T-cell (primary cell): Measurements from ENCODE around the gene MYO5A. TPM values are rescaled to one million over a fixed set of nuclear protein-coding genes. Genes with fewer than 3 reads are reported as not detected.

Experiments used
- ATAC-seq, 4 experiments: fragments of 200-7000 bp in 3 of 4; fragments of 150-1000 bp in 1 of 4; cut with Tn5 transposase; replicated peaks in 1 of 4; 1 replicate in 3 of 4; 2 replicates in 1 of 4; pipeline ENCODE4 v1.10.0; 2021; ENCODE audit warnings: moderate library complexity in 3 of 4, mild to moderate bottlenecking in 2 of 4, moderate number of reproducible peaks in 1 of 4
- CTCF ChIA-PET, 2 donors: fragments of 300-600 bp; sonication (Branson Sonifier 250); formaldehyde crosslinking; loops; one replicate each; lab custom pipeline; 2022; ENCODE audit warnings: antibody characterized with exemption in 2 of 2; lab: Charles Lee
- POLR2A ChIA-PET, 2 donors: fragments of 300-600 bp; sonication (Branson Sonifier 250); formaldehyde crosslinking; loops; one replicate each; lab custom pipeline; 2022; ENCODE audit warnings: antibody characterized with exemption in 2 of 2; lab: Charles Lee
- DNase-seq, 35 experiments: peaks; one replicate each; pipeline versions ENCODE4 v3.0.0 to v3.0.0-alpha.2; 2013 to 2023
- H3K27ac ChIP-seq: one replicate; pipeline ENCODE4 v1.5.1; 2013; ENCODE audit warnings: low read length
- H3K27me3 ChIP-seq, 2 experiments: replicated peaks in 1 of 2; 1 replicate in 1 of 2; 2 replicates in 1 of 2; pipeline versions ENCODE4 v1.6.1 to v1.7.0; 2013; ENCODE audit warnings: low read length in 1 of 2, mixed read lengths in 1 of 2; ENCODE audit not compliant: control insufficient read depth in 2 of 2, insufficient read depth in 2 of 2; ENCODE audit errors: extremely low read depth in 1 of 2
- H3K36me3 ChIP-seq, 2 donors: 1 replicate in 1 of 2; 2 replicates in 1 of 2; pipeline versions ENCODE4 v1.6.1 to v1.7.0; 2013; ENCODE audit warnings: low read length in 1 of 2; ENCODE audit not compliant: control insufficient read depth in 2 of 2, insufficient read depth in 1 of 2; ENCODE audit errors: extremely low read depth in 1 of 2
- H3K4me1 ChIP-seq, 2 experiments: 1 replicate in 1 of 2; 2 replicates in 1 of 2; pipeline versions ENCODE4 v1.6.1 to v1.7.0; 2013; ENCODE audit warnings: low read length in 2 of 2, mixed read lengths in 1 of 2; ENCODE audit not compliant: insufficient read depth in 2 of 2, control insufficient read depth in 1 of 2; ENCODE audit errors: extremely low read depth in 1 of 2
- H3K4me3 ChIP-seq, 2 donors: 1 replicate in 1 of 2; 2 replicates in 1 of 2; pipeline versions ENCODE4 v1.5.1 to v1.7.0; 2013; ENCODE audit warnings: mild to moderate bottlenecking in 2 of 2, low read length in 1 of 2, moderate library complexity in 1 of 2; ENCODE audit not compliant: control insufficient read depth in 1 of 2; ENCODE audit errors: extremely low read depth in 1 of 2
- H3K9me3 ChIP-seq: 2 replicates; pipeline ENCODE4 v1.7.0; 2013
- H3K27ac Mint-ChIP-seq, 2 donors: one replicate each; pipeline ENCODE4 v1.8.0; 2020 to 2021; ENCODE audit warnings: mild to moderate bottlenecking in 2 of 2, mixed read lengths in 2 of 2
- H3K27me3 Mint-ChIP-seq, 2 donors: one replicate each; pipeline ENCODE4 v1.8.0; 2021 to 2022; ENCODE audit warnings: mixed read lengths in 2 of 2
- H3K36me3 Mint-ChIP-seq: one replicate; pipeline ENCODE4 v1.8.0; 2021; ENCODE audit warnings: mixed read lengths
- H3K4me1 Mint-ChIP-seq, 3 donors: one replicate each; pipeline ENCODE4 v1.8.0; 2020 to 2022; ENCODE audit warnings: mixed read lengths in 3 of 3, mild to moderate bottlenecking in 1 of 3
- H3K4me3 Mint-ChIP-seq, 3 donors: one replicate each; pipeline ENCODE4 v1.8.0; 2020 to 2022; ENCODE audit warnings: mild to moderate bottlenecking in 3 of 3, mixed read lengths in 3 of 3, moderate library complexity in 3 of 3
- H3K9me3 Mint-ChIP-seq, 3 donors: one replicate each; pipeline ENCODE4 v1.8.0; 2020 to 2022; ENCODE audit warnings: mixed read lengths in 3 of 3
- WGBS: methylation state at CpG from one replicate; pipeline ENCODE4 v1.1.5; 2013; ENCODE audit warnings: missing lambda C conversion rate; ENCODE audit not compliant: insufficient coverage; 5-methylcytosine and 5-hydroxymethylcytosine counted together
- total RNA-seq, 35 experiments: library from RNA in 6 of 35; stranded (reverse) in 6 of 35; fragments of 120-200 nt in 1 of 35; gene quantifications; one replicate each; pipeline versions ENCODE4 v1.2.1 to v1.2.4 and lab custom pipeline; 2013 to 2026

Gene MYO5A
- total RNA-seq, 5 donors from 2014 or later (not counting 1 experiment from before 2014, with no cell fraction given): 25.2 to 46.6 (median 29.5) TPM

GRCh38 chr15:52559575-52559974 lies 30.9 kb upstream of the MYO5A start:
- Histone ChIP-seq H3K27me3 (no peaks in the 10 kb centered on the region), H3K27ac (no peak overlapping the region), H3K4me3 (no peak overlapping the region), H3K9me3 (no peaks in the 10 kb centered on the region), H3K4me1 (peaks cover 0 to 14% of the 10 kb centered on the region in 2 experiments), H3K36me3 (peaks cover 0 to 14% of the 10 kb centered on the region in 2 donors)
- DNase-seq (no peak), ATAC-seq (peak in 2 of 4 experiments; percentile 43 to 49)
- ChIA-PET CTCF (no interaction called here), POLR2A (no interaction called here)
- no peaks in the 10 kb centered on the region for H3K9me3 Mint-ChIP-seq
- H3K4me3 Mint-ChIP-seq: no peak overlapping the region
- no CpG with 5 or more reads among the region's 2 CpGs for WGBS
- H3K36me3 Mint-ChIP-seq: peaks cover 17% of the 10 kb centered on the region
- no peaks in the 10 kb centered on the region for H3K27me3 Mint-ChIP-seq
- H3K27ac Mint-ChIP-seq: no peak overlapping the region
- H3K4me1 Mint-ChIP-seq: peaks cover 65 to 72% (median 70%) of the 10 kb centered on the region in 3 donors

- peak overlapping the region; percentile 44 to 71 for H3K27ac Mint-ChIP-seq
- ChIA-PET POLR2A (interaction anchor here in 1 of 2 donors (0.5 kb wide), 1 partner anchor 34 kb away, joined by 4 read pairs; no protein-coding TSS in a partner anchor), CTCF (interaction anchor here in 1 of 2 donors (0.6 kb wide), 1 partner anchor 37 kb away, joined by 3 read pairs; no protein-coding TSS in a partner anchor)
- H3K4me3 ChIP-seq: no peak overlapping the region
- no peak overlapping the region for H3K27ac ChIP-seq
- DNase-seq: no peak
- WGBS: 31% methylated on average over 3 of the region's 6 CpGs
- peaks cover 19% of the 10 kb centered on the region for H3K36me3 Mint-ChIP-seq
- H3K4me1 ChIP-seq: peaks cover 0 to 14% of the 10 kb centered on the region in 2 experiments
- H3K36me3 ChIP-seq: peaks cover 0 to 20% of the 10 kb centered on the region in 2 donors
- H3K27me3 Mint-ChIP-seq: no peaks in the 10 kb centered on the region
- peak overlapping the region in 1 of 3 donors; percentile 21 for H3K4me3 Mint-ChIP-seq
- H3K9me3 Mint-ChIP-seq: no peaks in the 10 kb centered on the region
- H3K4me1 Mint-ChIP-seq: peaks cover 59 to 68% (median 64%) of the 10 kb centered on the region in 3 donors
- H3K9me3 ChIP-seq: no peaks in the 10 kb centered on the region
- no peaks in the 10 kb centered on the region for H3K27me3 ChIP-seq
- no peak for ATAC-seq
Measured at GRCh38 chr15:52559022-52559421, 30.3 kb upstream of the MYO5A start.

DNA sequence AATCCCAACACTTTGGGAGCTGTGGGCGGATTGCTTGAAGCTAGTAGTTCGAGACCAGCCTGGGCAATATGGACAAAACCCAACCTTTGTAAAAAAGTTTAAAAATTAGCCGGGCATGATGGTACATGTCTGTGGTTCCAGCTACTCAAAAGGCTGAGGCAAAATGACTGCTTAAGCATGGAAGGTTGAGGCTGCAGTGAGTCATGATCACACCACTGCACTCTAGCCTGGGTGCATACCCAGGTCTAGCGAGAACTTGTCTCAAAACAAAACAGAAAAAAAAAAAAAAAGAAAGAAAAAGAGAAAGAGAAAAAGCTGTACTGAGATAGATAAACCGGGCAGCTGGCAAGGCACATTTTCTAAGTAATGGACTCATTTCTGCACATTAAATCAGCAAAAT lies 29.5 kb upstream of the MYO5A start:
- Mint-ChIP-seq H3K4me3 (peak overlapping the region in 1 of 3 donors; percentile 39), H3K4me1 (peaks cover 60 to 64% (median 60%) of the 10 kb centered on the region in 3 donors), H3K36me3 (peaks cover 16% of the 10 kb centered on the region), H3K27ac (peak overlapping the region; percentile 69 to 78), H3K9me3 (no peaks in the 10 kb centered on the region), H3K27me3 (no peaks in the 10 kb centered on the region)
- Histone ChIP-seq H3K27me3 (no peaks in the 10 kb centered on the region), H3K27ac (no peak overlapping the region), H3K4me1 (peaks cover 0 to 14% of the 10 kb centered on the region in 2 experiments), H3K36me3 (peaks cover 0 to 19% of the 10 kb centered on the region in 2 donors), H3K4me3 (no peak overlapping the region), H3K9me3 (no peaks in the 10 kb centered on the region)
- DNase-seq (peak in 9 of 35 experiments; percentile 6 to 38 (median 15)), ATAC-seq (peak; percentile 39 to 94 (median 74))
- ChIA-PET CTCF (interaction anchor here (0.6 to 0.7 kb wide), 3 partner anchors 33 to 117 kb away, joined by 3 to 5 read pairs (median 3); no protein-coding TSS in a partner anchor), POLR2A (interaction anchor here in 1 of 2 donors (0.6 kb wide), 2 partner anchors 93 to 506 kb away, joined by 3 to 8 read pairs; no protein-coding TSS in a partner anchor)
- 70% methylated on average over 2 of the region's 5 CpGs for WGBS

DNA sequence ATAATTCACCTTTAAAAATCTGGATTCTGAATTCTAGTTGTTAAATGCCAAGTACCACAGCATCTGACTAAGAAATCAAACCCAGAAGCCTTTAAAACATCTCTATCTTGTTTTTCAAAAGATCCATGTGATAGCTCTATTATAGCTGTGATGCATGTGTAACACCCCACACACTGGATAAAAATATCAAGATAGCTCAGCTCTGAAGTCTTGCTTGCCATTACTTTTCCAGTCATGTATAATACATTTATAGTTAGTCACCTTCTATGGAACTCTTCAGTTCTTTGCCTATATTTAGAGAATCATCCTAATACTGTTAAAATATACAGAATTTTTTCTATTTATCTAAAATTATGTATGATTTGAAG lies 28.6 kb upstream of the MYO5A start:
- POLR2A ChIA-PET: no interaction called here
- ATAC-seq (no peak), DNase-seq (no peak)
- Mint-ChIP-seq H3K36me3 (peaks cover 12% of the 10 kb centered on the region), H3K4me3 (no peak overlapping the region), H3K27ac (no peak overlapping the region), H3K9me3 (no peaks in the 10 kb centered on the region), H3K27me3 (no peaks in the 10 kb centered on the region), H3K4me1 (peaks cover 51 to 55% (median 52%) of the 10 kb centered on the region in 3 donors)
- Histone ChIP-seq H3K4me1 (peaks cover 0 to 10% of the 10 kb centered on the region in 2 experiments), H3K9me3 (no peaks in the 10 kb centered on the region), H3K36me3 (peaks cover 0 to 26% of the 10 kb centered on the region in 2 donors), H3K27ac (no peak overlapping the region), H3K27me3 (no peaks in the 10 kb centered on the region), H3K4me3 (no peak overlapping the region)
- CTCF ChIA-PET: no interaction called here

GRCh38 chr15:52556524-52557273 lies 28.0 kb upstream of the MYO5A start:
- peaks cover 48 to 51% (median 49%) of the 10 kb centered on the region in 3 donors for H3K4me1 Mint-ChIP-seq
- H3K9me3 Mint-ChIP-seq: no peaks in the 10 kb centered on the region
- no peak for DNase-seq
- H3K36me3 Mint-ChIP-seq: peaks cover 16% of the 10 kb centered on the region
- H3K27me3 Mint-ChIP-seq: no peaks in the 10 kb centered on the region
- ATAC-seq: no peak
- H3K27ac Mint-ChIP-seq: no peak overlapping the region
- ChIA-PET POLR2A (interaction anchor here in 1 of 2 donors (1.5 kb wide), 1 partner anchor 9 kb away, joined by 3 read pairs; no protein-coding TSS in a partner anchor), CTCF (no interaction called here)
- Histone ChIP-seq H3K4me3 (no peak overlapping the region), H3K36me3 (peaks cover 3 to 31% of the 10 kb centered on the region in 2 donors), H3K4me1 (peaks cover 0 to 10% of the 10 kb centered on the region in 2 experiments), H3K9me3 (no peaks in the 10 kb centered on the region), H3K27me3 (no peaks in the 10 kb centered on the region), H3K27ac (no peak overlapping the region)
- no peak overlapping the region for H3K4me3 Mint-ChIP-seq
- 100% methylated on average over 1 of the region's 3 CpGs for WGBS

DNA sequence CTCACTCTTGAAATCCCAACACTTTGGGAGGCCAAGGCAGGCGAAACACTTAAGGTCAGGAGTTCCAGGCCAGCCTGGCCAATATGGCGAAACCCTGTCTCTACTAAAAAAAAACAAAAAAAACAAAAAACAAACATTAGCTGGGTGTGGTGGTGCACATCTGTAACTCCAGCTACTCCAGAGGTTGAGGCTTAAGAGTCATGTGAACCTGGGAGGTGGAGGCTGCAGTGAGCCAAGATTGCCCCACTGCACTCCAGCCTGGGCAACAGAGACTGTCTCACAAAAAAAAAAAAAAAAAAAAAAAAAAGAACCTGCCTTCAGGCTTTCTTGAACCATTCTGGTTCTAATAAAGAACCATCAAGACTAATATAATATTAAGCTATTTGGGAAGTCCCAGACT lies 23.6 kb upstream of the MYO5A start:
- H3K4me3 Mint-ChIP-seq: no peak overlapping the region
- no peak for ATAC-seq

More for the DNA sequence above, 23.6 kb upstream of the MYO5A start:
- no CpG with 5 or more reads among the region's 2 CpGs for WGBS
- no peak overlapping the region for H3K4me3 ChIP-seq
- DNase-seq: no peak
- no peak overlapping the region for H3K27ac Mint-ChIP-seq
- H3K4me1 Mint-ChIP-seq: peaks cover 6 to 14% (median 12%) of the 10 kb centered on the region in 3 donors
- CTCF ChIA-PET: interaction anchor here (0.6 to 1.1 kb wide), 5 partner anchors 73 to 439 kb away, joined by 3 to 8 read pairs (median 5); no protein-coding TSS in a partner anchor
- H3K27me3 ChIP-seq: no peaks in the 10 kb centered on the region
- no peaks in the 10 kb centered on the region for H3K9me3 Mint-ChIP-seq
- no peaks in the 10 kb centered on the region for H3K4me1 ChIP-seq
- POLR2A ChIA-PET: interaction anchor here in 1 of 2 donors (0.6 to 0.7 kb wide), 3 partner anchors 30 to 1656 kb away, joined by 4 to 22 read pairs (median 11); no protein-coding TSS in a partner anchor
- no peaks in the 10 kb centered on the region for H3K9me3 ChIP-seq
- H3K27me3 Mint-ChIP-seq: no peaks in the 10 kb centered on the region
- peaks cover 3 to 51% of the 10 kb centered on the region in 2 donors for H3K36me3 ChIP-seq
- H3K27ac ChIP-seq: no peak overlapping the region
- H3K36me3 Mint-ChIP-seq: peaks cover 48% of the 10 kb centered on the region
